ENCODE results near the gene OR1N1. TPM values are rescaled to one million over a fixed set of nuclear protein-coding genes. Genes with fewer than 3 reads are reported as not detected.
"Not testable (repeated sequence)": the region's sequence is repeated elsewhere in the genome, so short reads cannot be mapped to it uniquely, and the experiment has no call there.

The OR1N1 gene
- polyA plus RNA-seq, 1 donor from 2014 or later = not detected

DNA sequence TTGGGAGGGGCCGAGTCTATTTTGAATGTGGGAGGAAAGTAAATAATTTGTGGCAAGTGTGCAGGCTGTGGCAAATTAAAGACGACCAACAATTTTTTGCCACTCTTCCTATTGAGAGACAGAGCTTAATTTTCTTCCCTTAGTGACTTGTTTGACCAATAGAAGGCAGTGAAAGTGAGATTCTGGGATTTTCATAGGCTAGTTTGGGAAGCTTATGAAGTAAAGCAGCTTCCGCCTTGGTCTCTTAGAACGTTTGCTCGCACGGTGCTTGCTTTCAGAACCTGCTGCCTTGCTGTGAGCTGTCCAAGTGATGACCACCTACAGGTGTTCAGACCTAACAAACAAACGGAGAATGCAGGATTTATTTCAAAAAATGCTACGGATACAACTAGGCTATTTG lies 19.1 kb upstream of the OR1N1 start:
- peaks cover 3% of the 10 kb centered on the region for H3K9me3 ChIP-seq (ENCODE audit: low read length)
- no peaks in the 10 kb centered on the region for H3K36me3 ChIP-seq (ENCODE audit: insufficient read depth, low read length)
- H2AFZ ChIP-seq (ENCODE audit: low read depth, low read length) = no peak overlapping the region
- H3K9ac ChIP-seq (ENCODE audit: low read length) = no peak overlapping the region
- H3K9me2 ChIP-seq (ENCODE audit: insufficient read depth, low read length) = no peaks in the 10 kb centered on the region
- H3K4me3 ChIP-seq (ENCODE audit: low read length) = no peak overlapping the region
- H3K4me2 ChIP-seq (ENCODE audit: low read length) = no peak overlapping the region
- no peak for TF ChIP-seq RAD21 (conservative IDR thresholded peaks at IDR 0.05)
- TF ChIP-seq TAF1 (IDR thresholded peaks at IDR 0.05; ENCODE audit: low read depth) = no peak
- TF ChIP-seq MXI1 (conservative IDR thresholded peaks at IDR 0.05; ENCODE audit: poor library complexity, severe bottlenecking) = no peak
- no peak for TF ChIP-seq SMC3 (conservative IDR thresholded peaks at IDR 0.05; ENCODE audit: poor library complexity)
- TF ChIP-seq EZH2 (IDR thresholded peaks at IDR 0.05; ENCODE audit: borderline replicate concordance, insufficient read depth, low read length, poor library complexity, severe bottlenecking) = no peak
- TF ChIP-seq, protein P1, sequence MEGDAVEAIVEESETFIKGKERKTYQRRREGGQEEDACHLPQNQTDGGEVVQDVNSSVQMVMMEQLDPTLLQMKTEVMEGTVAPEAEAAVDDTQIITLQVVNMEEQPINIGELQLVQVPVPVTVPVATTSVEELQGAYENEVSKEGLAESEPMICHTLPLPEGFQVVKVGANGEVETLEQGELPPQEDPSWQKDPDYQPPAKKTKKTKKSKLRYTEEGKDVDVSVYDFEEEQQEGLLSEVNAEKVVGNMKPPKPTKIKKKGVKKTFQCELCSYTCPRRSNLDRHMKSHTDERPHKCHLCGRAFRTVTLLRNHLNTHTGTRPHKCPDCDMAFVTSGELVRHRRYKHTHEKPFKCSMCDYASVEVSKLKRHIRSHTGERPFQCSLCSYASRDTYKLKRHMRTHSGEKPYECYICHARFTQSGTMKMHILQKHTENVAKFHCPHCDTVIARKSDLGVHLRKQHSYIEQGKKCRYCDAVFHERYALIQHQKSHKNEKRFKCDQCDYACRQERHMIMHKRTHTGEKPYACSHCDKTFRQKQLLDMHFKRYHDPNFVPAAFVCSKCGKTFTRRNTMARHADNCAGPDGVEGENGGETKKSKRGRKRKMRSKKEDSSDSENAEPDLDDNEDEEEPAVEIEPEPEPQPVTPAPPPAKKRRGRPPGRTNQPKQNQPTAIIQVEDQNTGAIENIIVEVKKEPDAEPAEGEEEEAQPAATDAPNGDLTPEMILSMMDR (IDR thresholded peaks at IDR 0.05; ENCODE audit: poor library complexity, severe bottlenecking) = no peak
- TF ChIP-seq, protein P2, sequence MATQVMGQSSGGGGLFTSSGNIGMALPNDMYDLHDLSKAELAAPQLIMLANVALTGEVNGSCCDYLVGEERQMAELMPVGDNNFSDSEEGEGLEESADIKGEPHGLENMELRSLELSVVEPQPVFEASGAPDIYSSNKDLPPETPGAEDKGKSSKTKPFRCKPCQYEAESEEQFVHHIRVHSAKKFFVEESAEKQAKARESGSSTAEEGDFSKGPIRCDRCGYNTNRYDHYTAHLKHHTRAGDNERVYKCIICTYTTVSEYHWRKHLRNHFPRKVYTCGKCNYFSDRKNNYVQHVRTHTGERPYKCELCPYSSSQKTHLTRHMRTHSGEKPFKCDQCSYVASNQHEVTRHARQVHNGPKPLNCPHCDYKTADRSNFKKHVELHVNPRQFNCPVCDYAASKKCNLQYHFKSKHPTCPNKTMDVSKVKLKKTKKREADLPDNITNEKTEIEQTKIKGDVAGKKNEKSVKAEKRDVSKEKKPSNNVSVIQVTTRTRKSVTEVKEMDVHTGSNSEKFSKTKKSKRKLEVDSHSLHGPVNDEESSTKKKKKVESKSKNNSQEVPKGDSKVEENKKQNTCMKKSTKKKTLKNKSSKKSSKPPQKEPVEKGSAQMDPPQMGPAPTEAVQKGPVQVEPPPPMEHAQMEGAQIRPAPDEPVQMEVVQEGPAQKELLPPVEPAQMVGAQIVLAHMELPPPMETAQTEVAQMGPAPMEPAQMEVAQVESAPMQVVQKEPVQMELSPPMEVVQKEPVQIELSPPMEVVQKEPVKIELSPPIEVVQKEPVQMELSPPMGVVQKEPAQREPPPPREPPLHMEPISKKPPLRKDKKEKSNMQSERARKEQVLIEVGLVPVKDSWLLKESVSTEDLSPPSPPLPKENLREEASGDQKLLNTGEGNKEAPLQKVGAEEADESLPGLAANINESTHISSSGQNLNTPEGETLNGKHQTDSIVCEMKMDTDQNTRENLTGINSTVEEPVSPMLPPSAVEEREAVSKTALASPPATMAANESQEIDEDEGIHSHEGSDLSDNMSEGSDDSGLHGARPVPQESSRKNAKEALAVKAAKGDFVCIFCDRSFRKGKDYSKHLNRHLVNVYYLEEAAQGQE (IDR thresholded peaks at IDR 0.05; ENCODE audit: borderline replicate concordance) = no peak
- no peak for TF ChIP-seq POLR2AphosphoS5 (IDR thresholded peaks at IDR 0.05)
- no peak for TF ChIP-seq EP300 (conservative IDR thresholded peaks at IDR 0.05; ENCODE audit: poor library complexity, severe bottlenecking)
- H3F3A ChIP-seq (ENCODE audit: insufficient read depth, low read length, poor library complexity, severe bottlenecking) = no peaks in the 10 kb centered on the region
- no peaks in the 10 kb centered on the region for H4K20me1 ChIP-seq (ENCODE audit: insufficient read depth)
- H3K27me3 ChIP-seq (ENCODE audit: insufficient read depth, low read depth, low read length) = no peaks in the 10 kb centered on the region
- no peaks in the 10 kb centered on the region for H3K79me2 ChIP-seq (replicated peaks; ENCODE audit: insufficient read depth, low read length)
- H3K27ac ChIP-seq (ENCODE audit: low read length) = no peak overlapping the region

DNA sequence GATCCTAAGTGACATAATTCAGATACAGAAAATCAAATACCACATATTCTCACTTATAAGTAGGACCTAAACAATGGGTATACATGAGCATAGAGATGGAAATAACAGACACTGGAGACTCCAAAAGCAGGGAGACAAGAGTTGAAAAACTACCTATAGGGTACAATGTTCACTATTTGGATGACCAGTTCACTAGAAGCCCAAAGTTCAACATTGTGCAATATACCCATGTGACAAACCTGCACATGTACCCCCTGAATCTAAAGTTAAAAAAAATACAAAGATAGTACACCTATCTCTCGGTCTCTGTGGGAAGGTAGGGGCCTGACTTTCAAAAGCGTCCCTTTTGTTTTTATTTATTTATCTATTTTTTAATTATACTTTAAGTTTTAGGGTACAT lies 11.7 kb upstream of the OR1N1 start:
- Histone ChIP-seq H3K27me3 (ENCODE audit: insufficient read depth, low read depth, low read length) (no peaks in the 10 kb centered on the region), H3F3A (ENCODE audit: insufficient read depth, low read length, poor library complexity, severe bottlenecking) (no peaks in the 10 kb centered on the region), H3K9me3 (ENCODE audit: low read length) (peaks cover 4% of the 10 kb centered on the region), H3K9ac (ENCODE audit: low read length) (no peak overlapping the region), H4K20me1 (ENCODE audit: insufficient read depth) (no peaks in the 10 kb centered on the region), H3K9me2 (ENCODE audit: insufficient read depth, low read length) (no peaks in the 10 kb centered on the region), H2AFZ (ENCODE audit: low read depth, low read length) (no peak overlapping the region), H3K4me3 (ENCODE audit: low read length) (no peak overlapping the region), H3K27ac (ENCODE audit: low read length) (no peak overlapping the region), H3K4me2 (ENCODE audit: low read length) (no peak overlapping the region), H3K36me3 (ENCODE audit: insufficient read depth, low read length) (no peaks in the 10 kb centered on the region), H3K79me2 (replicated peaks; ENCODE audit: insufficient read depth, low read length) (no peaks in the 10 kb centered on the region)
- TF ChIP-seq MXI1 (conservative IDR thresholded peaks at IDR 0.05; ENCODE audit: poor library complexity, severe bottlenecking) (no peak), SMC3 (conservative IDR thresholded peaks at IDR 0.05; ENCODE audit: poor library complexity) (no peak), RAD21 (conservative IDR thresholded peaks at IDR 0.05) (no peak), EP300 (conservative IDR thresholded peaks at IDR 0.05; ENCODE audit: poor library complexity, severe bottlenecking) (no peak), TAF1 (IDR thresholded peaks at IDR 0.05; ENCODE audit: low read depth) (no peak), EZH2 (IDR thresholded peaks at IDR 0.05; ENCODE audit: borderline replicate concordance, insufficient read depth, low read length, poor library complexity, severe bottlenecking) (no peak), POLR2AphosphoS5 (IDR thresholded peaks at IDR 0.05) (no peak)
- TF ChIP-seq, protein P2 (IDR thresholded peaks at IDR 0.05; ENCODE audit: borderline replicate concordance) = no peak
- TF ChIP-seq, protein P1 (IDR thresholded peaks at IDR 0.05; ENCODE audit: poor library complexity, severe bottlenecking) = no peak

DNA sequence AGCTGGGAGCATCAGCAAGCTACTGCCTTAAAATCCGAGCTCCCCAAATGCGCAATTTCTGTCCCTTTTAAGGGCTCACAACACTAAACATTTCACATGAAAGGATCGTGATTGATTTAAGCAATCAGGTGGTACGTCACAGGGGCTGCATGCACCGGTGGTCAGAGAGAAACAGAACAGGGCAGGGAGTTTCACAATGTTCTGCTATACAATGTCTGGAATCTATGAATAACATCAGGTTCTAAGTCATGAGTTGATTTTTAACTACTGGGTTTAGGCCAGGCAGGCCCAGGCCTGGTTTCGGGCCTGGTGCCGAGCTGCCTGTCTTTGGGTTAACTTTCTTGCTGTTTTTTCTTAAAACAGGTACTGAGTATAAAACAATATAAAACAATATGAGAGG lies 10.0 kb upstream of the OR1N1 start:
- not testable (repeated sequence) for H3K4me3 ChIP-seq (ENCODE audit: low read length); H3K4me2 ChIP-seq (ENCODE audit: low read length); H3K79me2 ChIP-seq (replicated peaks; ENCODE audit: insufficient read depth, low read length); H3K9ac ChIP-seq (ENCODE audit: low read length); H3F3A ChIP-seq (ENCODE audit: insufficient read depth, low read length, poor library complexity, severe bottlenecking); H3K9me3 ChIP-seq (ENCODE audit: low read length); H2AFZ ChIP-seq (ENCODE audit: low read depth, low read length); H3K27me3 ChIP-seq (ENCODE audit: insufficient read depth, low read depth, low read length); H3K36me3 ChIP-seq (ENCODE audit: insufficient read depth, low read length); H4K20me1 ChIP-seq (ENCODE audit: insufficient read depth); H3K9me2 ChIP-seq (ENCODE audit: insufficient read depth, low read length); H3K27ac ChIP-seq (ENCODE audit: low read length)
